NCI-H2227 (cell line): ENCODE results near the gene CAPN5.

Experiments
- DNase-seq: peaks from one replicate; lab custom pipeline; 2025; ENCODE audit not compliant: unreplicated experiment; lab: John Stamatoyannopoulos, UW

Gene CAPN5

GRCh38 chr11:77147668-77148321 is 81.0 kb downstream of the CAPN5 start:
- DNase-seq, result peak; percentile 24

GRCh38 chr11:77148963-77149715 is 82.4 kb downstream of the CAPN5 start:
- no peak for DNase-seq

- DNase-seq, result no peak
These were observed 83.1 kb downstream of the CAPN5 start for GRCh38 chr11:77149716-77150392.

DNA sequence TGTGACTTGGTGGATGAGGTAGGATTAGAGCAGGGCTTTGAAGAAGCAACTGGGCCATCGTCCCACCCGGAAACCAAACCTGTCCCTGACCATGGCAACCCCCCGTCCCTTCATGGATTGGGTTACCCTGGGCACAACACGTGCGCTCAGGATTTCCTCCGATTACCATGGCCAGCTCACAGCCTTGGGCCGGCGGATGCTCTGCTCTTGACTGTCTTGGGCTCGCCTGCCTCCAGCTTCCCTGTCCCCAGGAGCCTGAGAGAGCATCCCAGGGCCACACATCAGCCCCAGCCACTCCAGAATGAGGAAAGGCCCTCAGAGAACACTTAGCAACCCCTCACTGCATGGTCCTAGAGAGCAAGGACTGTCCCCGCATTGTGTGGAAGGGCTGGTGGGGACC is 84.1 kb downstream of the CAPN5 start:
- DNase-seq, result no peak

DNA sequence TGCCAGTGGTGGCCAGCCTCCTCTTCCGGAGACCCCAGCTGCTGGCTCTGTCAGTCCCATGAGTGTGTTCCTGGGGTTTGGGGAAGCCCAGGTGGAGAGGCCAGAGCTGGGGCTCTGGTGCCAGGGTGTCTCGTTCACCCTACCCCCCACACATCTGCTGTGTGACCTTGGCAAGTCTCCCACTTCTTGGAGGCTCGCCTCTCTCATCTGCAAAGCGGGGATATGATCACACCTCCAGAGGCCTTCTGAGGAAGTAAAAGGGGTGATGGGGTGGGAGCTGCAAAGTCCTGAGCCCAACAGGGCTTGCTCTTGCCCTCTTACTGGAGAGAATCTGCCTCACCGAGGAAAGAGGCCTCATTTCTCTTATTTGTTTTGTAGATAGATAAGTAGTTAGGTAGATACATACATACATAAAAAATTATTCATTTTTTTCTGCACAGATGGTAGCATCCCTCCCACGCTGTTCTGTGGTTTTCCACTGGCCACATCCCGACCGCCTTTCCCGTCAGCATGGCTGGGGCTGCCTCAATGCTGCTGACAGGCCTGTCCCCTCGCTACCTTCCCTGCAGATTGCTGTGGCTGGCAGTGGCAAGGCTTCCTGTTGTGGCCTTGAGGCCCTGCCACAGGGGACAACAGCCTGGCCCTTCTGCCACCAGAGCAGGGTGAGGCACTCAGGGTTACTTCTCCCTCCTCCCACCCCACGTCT is 85.2 kb downstream of the CAPN5 start:
- no peak for DNase-seq

GRCh38 chr11:77152846-77153245 is 86.1 kb downstream of the CAPN5 start:
- DNase-seq, result no peak

- DNase-seq, result no peak
These were observed 86.8 kb downstream of the CAPN5 start for GRCh38 chr11:77153276-77154185.

- DNase-seq, result no peak
These were observed 87.8 kb downstream of the CAPN5 start for GRCh38 chr11:77154381-77155081.

DNA sequence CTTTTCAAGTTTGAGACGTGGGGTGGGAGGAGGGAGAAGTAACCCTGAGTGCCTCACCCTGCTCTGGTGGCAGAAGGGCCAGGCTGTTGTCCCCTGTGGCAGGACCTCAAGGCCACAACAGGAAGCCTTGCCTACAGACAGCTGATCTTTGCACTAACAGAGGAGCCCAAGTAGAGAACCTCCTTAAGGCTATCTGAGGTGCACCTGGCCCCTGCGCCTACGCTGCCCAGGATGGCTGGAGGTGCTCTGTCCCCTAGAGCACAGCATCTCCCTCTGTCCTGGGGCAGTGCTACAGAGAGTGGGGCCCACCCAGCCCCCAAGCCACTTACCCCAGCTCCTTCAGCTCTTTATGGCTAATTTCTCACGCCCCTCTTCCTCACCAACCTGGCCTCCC is 88.3 kb downstream of the CAPN5 start:
- no peak for DNase-seq

- no peak for DNase-seq
These were observed 88.9 kb downstream of the CAPN5 start for GRCh38 chr11:77155556-77156130.

GRCh38 chr11:77156396-77157195 is 89.8 kb downstream of the CAPN5 start:
- no peak for DNase-seq

- DNase-seq, result no peak
These were observed 91.4 kb downstream of the CAPN5 start for GRCh38 chr11:77158041-77158695.

DNA sequence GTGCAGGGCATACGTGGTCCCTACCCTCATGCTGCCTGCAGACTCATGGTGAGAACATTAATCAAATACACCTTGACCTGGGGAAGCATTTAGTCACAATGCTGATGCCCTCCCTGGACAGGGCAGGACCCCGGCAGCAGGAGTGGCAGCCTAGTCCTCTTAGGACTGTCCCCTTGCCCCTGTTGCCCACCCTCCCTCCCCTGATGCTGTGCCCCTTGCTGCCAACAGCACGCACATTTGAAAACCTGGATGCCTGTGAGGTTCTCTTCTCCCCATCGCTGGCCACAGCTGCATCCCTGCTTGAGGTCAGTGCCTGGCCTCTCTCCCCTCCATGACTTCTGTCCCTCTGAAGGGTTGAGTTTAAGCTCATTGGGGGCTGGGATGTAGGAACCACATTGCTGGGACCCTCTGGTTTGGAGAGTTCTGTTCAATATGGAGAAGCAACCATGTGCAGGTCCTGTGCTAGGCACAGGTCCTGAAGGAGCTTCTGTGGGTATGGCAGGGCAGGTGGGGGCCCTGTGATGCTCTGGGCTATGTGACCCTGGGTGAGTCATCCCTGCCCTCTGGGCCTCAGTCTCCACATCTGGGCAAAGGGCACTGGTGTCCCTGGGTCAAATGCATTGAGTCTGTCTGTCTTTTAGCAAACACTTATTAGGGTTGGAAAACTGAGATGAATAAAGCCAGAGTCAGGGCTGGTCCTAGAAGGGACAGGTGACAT is 92.6 kb downstream of the CAPN5 start:
- no peak for DNase-seq

GRCh38 chr11:77159937-77160495 is 93.2 kb downstream of the CAPN5 start:
- no peak for DNase-seq

DNA sequence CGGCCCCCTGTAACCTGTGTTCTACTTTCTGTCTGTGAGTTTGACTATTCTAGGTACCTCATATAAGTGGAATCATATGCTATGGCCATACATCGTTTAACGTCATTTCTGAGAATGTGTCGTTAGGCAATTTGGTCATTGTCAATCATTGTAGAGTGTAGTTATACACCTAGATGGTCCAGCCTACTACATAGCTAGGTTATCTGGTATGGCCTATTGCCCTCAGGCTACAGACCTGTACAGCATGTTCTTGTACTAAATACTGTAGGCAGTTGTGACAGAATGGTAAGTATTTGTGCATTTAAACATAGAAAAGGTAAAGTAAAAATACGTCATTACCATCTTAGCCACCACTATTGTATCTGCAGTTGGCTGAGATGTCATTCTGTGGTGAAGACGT is 96.5 kb downstream of the CAPN5 start:
- no peak for DNase-seq

DNA sequence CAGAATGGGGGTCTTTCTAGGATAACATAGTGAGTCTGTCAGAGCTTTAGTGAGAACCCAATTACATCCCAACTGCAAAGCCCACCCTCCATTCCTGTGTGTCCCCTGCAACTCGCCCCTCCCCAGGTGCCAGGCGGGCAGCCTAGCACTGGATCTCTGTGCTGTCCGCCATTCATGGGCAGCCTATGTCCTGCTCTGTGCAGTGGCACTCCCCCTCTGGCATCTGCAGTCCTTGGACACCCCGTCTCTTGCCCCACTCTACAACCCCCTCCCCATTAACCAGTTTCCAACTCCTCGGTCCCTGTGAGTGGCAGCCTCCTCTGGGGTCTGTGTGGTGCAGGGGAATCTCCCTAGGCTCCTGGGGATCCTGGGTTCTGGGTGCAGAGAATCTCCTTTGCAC is 98.3 kb downstream of the CAPN5 start:
- no peak for DNase-seq

GRCh38 chr11:77166021-77166420 is 99.2 kb downstream of the CAPN5 start:
- no peak for DNase-seq
